ENCODE data around the gene GRIA4. TPM values are rescaled to one million over a fixed set of nuclear protein-coding genes. Genes with fewer than 3 reads are reported as not detected.

GRIA4 gene
- total RNA-seq, 1 experiment from 2014 or later: not detected

DNA sequence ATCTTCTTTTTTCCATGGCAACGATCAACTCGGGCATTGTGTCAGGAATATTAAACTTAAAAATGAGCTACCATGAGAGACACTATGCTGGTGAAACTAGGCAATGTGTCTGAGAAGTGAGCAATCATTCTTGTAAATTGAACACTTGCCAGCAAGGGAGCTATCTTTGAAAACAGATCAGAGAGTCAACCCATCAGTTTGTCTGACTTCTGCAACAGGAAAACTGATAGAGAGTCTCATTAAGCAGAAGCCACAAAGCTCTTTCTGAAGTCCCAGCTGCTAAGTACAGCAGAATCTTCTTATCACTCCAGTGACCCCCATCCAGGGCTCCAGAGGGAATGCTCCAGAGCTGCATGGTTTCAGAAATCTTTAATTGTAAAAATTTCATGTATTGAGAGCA lies 297.4 kb downstream of the GRIA4 start:
- H3K27ac Mint-ChIP-seq (ENCODE audit: low read depth, unreplicated experiment): no peak overlapping the region
- no peak overlapping the region for H3K4me3 Mint-ChIP-seq (ENCODE audit: unreplicated experiment)
- H3K27me3 Mint-ChIP-seq (ENCODE audit: insufficient read depth, unreplicated experiment): no peaks in the 10 kb centered on the region
- DNase-seq (ENCODE audit: unreplicated experiment): no peak
- peaks cover 9% of the 10 kb centered on the region for H3K4me1 Mint-ChIP-seq (ENCODE audit: insufficient read depth, unreplicated experiment)
- no TSS peak for BruUV-seq (replicated peaks)
- H3K9me3 Mint-ChIP-seq (ENCODE audit: unreplicated experiment): no peaks in the 10 kb centered on the region
- TF ChIP-seq, protein P1, sequence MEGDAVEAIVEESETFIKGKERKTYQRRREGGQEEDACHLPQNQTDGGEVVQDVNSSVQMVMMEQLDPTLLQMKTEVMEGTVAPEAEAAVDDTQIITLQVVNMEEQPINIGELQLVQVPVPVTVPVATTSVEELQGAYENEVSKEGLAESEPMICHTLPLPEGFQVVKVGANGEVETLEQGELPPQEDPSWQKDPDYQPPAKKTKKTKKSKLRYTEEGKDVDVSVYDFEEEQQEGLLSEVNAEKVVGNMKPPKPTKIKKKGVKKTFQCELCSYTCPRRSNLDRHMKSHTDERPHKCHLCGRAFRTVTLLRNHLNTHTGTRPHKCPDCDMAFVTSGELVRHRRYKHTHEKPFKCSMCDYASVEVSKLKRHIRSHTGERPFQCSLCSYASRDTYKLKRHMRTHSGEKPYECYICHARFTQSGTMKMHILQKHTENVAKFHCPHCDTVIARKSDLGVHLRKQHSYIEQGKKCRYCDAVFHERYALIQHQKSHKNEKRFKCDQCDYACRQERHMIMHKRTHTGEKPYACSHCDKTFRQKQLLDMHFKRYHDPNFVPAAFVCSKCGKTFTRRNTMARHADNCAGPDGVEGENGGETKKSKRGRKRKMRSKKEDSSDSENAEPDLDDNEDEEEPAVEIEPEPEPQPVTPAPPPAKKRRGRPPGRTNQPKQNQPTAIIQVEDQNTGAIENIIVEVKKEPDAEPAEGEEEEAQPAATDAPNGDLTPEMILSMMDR (IDR thresholded peaks at IDR 0.05; ENCODE audit: unreplicated experiment): no peak
- intact Hi-C loops (cut with micrococcal nuclease): no loop called here
- POLR2A ChIA-PET: interaction anchor here (0.8 to 1.0 kb wide), 2 partner anchors 9 to 17 kb away, joined by 3 to 4 read pairs; no protein-coding TSS in a partner anchor
- no peaks in the 10 kb centered on the region for H3K36me3 Mint-ChIP-seq (ENCODE audit: insufficient read depth, unreplicated experiment)
- CTCF ChIA-PET: interaction anchor here (0.6 to 1.1 kb wide), 5 partner anchors 20 to 1172 kb away, joined by 3 read pairs; no protein-coding TSS in a partner anchor

DNA sequence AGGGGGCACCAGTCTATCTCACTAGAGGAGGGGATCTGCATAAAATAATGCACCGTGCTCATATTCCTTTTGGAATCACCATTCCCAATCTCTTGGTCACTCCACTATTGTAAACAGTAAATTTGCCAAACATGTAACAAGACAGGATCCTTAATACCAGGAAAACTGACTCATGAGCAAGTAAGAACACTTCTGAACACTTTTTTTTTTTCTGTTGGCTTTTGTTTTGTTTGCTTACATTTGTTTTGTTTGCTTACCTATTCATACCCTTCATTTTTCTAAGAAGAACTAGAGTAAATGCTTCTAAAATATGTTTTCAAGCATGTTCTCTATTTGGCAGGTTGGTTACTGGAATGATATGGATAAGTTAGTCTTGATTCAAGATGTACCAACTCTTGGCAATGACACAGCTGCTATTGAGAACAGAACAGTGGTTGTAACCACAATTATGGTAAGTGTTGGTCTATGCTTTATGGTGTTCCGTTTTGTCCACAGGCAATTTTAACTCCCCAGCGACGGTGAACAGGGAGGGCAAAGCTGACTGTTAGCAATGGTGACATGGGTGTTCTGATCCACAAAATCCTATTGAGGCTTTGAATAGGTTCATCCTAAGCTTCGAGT lies 300.3 kb downstream of the GRIA4 start:
- BruUV-seq (replicated peaks): no TSS peak
- intact Hi-C loops (cut with micrococcal nuclease): no loop called here
- TF ChIP-seq, protein P1 (IDR thresholded peaks at IDR 0.05; ENCODE audit: unreplicated experiment): no peak
- DNase-seq (ENCODE audit: unreplicated experiment): peak; percentile 64
- Mint-ChIP-seq H3K4me1 (ENCODE audit: insufficient read depth, unreplicated experiment) (peaks cover 9% of the 10 kb centered on the region), H3K27ac (ENCODE audit: low read depth, unreplicated experiment) (peak overlapping the region; percentile 83), H3K27me3 (ENCODE audit: insufficient read depth, unreplicated experiment) (no peaks in the 10 kb centered on the region), H3K4me3 (ENCODE audit: unreplicated experiment) (peak overlapping the region; percentile 48), H3K36me3 (ENCODE audit: insufficient read depth, unreplicated experiment) (no peaks in the 10 kb centered on the region), H3K9me3 (ENCODE audit: unreplicated experiment) (no peaks in the 10 kb centered on the region)
- POLR2A ChIA-PET: interaction anchor here (0.7 kb wide), 1 partner anchor 1094 kb away, joined by 3 read pairs; no protein-coding TSS in a partner anchor
- CTCF ChIA-PET: no interaction called here

GRCh38 chr11:105911454-105911853 lies 301.6 kb downstream of the GRIA4 start:
- no peaks in the 10 kb centered on the region for H3K36me3 Mint-ChIP-seq (ENCODE audit: insufficient read depth, unreplicated experiment)
- intact Hi-C loops (cut with micrococcal nuclease): no loop called here
- H3K4me3 Mint-ChIP-seq (ENCODE audit: unreplicated experiment): no peak overlapping the region
- DNase-seq (ENCODE audit: unreplicated experiment): no peak
- BruUV-seq (replicated peaks): no TSS peak
- H3K4me1 Mint-ChIP-seq (ENCODE audit: insufficient read depth, unreplicated experiment): peaks cover 9% of the 10 kb centered on the region
- H3K9me3 Mint-ChIP-seq (ENCODE audit: unreplicated experiment): no peaks in the 10 kb centered on the region
- ChIA-PET POLR2A (no interaction called here), CTCF (no interaction called here)
- TF ChIP-seq, protein P1 (IDR thresholded peaks at IDR 0.05; ENCODE audit: unreplicated experiment): no peak
- H3K27ac Mint-ChIP-seq (ENCODE audit: low read depth, unreplicated experiment): no peak overlapping the region
- no peaks in the 10 kb centered on the region for H3K27me3 Mint-ChIP-seq (ENCODE audit: insufficient read depth, unreplicated experiment)

DNA sequence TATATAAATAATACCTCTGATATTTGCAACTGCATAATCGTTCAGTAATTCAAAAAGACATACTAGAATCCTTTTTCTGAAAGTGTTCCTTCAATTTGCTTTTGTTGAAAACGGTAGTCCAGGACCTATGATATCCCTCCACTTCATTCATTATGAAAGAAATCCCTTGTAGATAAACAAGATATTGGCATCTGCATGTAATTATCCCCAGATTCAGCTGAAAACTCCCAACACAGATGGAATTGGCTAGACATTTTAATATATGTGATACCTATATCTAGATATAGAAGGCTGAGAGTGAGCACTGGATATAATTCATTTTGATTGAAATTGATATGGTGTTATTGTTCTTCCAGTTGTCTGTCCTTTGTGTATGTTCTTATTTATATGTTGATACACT lies 302.8 kb downstream of the GRIA4 start:
- H3K4me3 Mint-ChIP-seq (ENCODE audit: unreplicated experiment): no peak overlapping the region
- H3K36me3 Mint-ChIP-seq (ENCODE audit: insufficient read depth, unreplicated experiment): no peaks in the 10 kb centered on the region
- TF ChIP-seq, protein P1 (IDR thresholded peaks at IDR 0.05; ENCODE audit: unreplicated experiment): no peak
- no peak for DNase-seq (ENCODE audit: unreplicated experiment)
- no peak overlapping the region for H3K27ac Mint-ChIP-seq (ENCODE audit: low read depth, unreplicated experiment)
- H3K27me3 Mint-ChIP-seq (ENCODE audit: insufficient read depth, unreplicated experiment): no peaks in the 10 kb centered on the region
- peaks cover 9% of the 10 kb centered on the region for H3K4me1 Mint-ChIP-seq (ENCODE audit: insufficient read depth, unreplicated experiment)
- CTCF ChIA-PET: no interaction called here
- POLR2A ChIA-PET: no interaction called here
- intact Hi-C loops (cut with micrococcal nuclease): no loop called here
- no TSS peak for BruUV-seq (replicated peaks)
- H3K9me3 Mint-ChIP-seq (ENCODE audit: unreplicated experiment): no peaks in the 10 kb centered on the region
